ENCODE data around the gene NEURL1. TPM values are rescaled to one million over a fixed set of nuclear protein-coding genes. Genes with fewer than 3 reads are reported as not detected.

NEURL1 gene
- polyA plus RNA-seq, 1 experiment, result 0.58 TPM

- no peaks in the 10 kb centered on the region for H3K27me3 ChIP-seq (ENCODE audit: control insufficient read depth, insufficient read depth, low read length)
- H3K36me3 ChIP-seq (ENCODE audit: control insufficient read depth, insufficient read depth, low read length), result no peaks in the 10 kb centered on the region
- ChIA-PET CTCF (interaction anchor here (0.7 to 3.9 kb wide), 8 partner anchors 9 to 462 kb away, joined by 3 to 13 read pairs (median 3); no protein-coding TSS in a partner anchor), POLR2A (no interaction called here)
- TF ChIP-seq, protein P1, sequence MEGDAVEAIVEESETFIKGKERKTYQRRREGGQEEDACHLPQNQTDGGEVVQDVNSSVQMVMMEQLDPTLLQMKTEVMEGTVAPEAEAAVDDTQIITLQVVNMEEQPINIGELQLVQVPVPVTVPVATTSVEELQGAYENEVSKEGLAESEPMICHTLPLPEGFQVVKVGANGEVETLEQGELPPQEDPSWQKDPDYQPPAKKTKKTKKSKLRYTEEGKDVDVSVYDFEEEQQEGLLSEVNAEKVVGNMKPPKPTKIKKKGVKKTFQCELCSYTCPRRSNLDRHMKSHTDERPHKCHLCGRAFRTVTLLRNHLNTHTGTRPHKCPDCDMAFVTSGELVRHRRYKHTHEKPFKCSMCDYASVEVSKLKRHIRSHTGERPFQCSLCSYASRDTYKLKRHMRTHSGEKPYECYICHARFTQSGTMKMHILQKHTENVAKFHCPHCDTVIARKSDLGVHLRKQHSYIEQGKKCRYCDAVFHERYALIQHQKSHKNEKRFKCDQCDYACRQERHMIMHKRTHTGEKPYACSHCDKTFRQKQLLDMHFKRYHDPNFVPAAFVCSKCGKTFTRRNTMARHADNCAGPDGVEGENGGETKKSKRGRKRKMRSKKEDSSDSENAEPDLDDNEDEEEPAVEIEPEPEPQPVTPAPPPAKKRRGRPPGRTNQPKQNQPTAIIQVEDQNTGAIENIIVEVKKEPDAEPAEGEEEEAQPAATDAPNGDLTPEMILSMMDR (IDR thresholded peaks at IDR 0.05; ENCODE audit: insufficient read depth, low read depth, low read length), result no peak
- DNase-seq (ENCODE audit: low read depth), result no peak
- no peak overlapping the region for H3K4me3 ChIP-seq (ENCODE audit: low read depth, low read length)
Measured at GRCh38 chr10:103590060-103590459, 96.6 kb downstream of the NEURL1 start.

- Histone ChIP-seq H3K27me3 (ENCODE audit: control insufficient read depth, insufficient read depth, low read length) (no peaks in the 10 kb centered on the region), H3K4me3 (ENCODE audit: low read depth, low read length) (no peak overlapping the region), H3K36me3 (ENCODE audit: control insufficient read depth, insufficient read depth, low read length) (no peaks in the 10 kb centered on the region; the same call in 1 of the 2 replicates)
- DNase-seq (ENCODE audit: low read depth), result no peak
- TF ChIP-seq, protein P1 (IDR thresholded peaks at IDR 0.05; ENCODE audit: insufficient read depth, low read depth, low read length), result no peak
- CTCF ChIA-PET, result interaction anchor here (1.2 to 3.9 kb wide), 4 partner anchors 14 to 98 kb away, joined by 3 to 13 read pairs (median 5); no protein-coding TSS in a partner anchor
- POLR2A ChIA-PET, result no interaction called here
Measured at GRCh38 chr10:103590744-103591291, 97.3 kb downstream of the NEURL1 start.

DNA sequence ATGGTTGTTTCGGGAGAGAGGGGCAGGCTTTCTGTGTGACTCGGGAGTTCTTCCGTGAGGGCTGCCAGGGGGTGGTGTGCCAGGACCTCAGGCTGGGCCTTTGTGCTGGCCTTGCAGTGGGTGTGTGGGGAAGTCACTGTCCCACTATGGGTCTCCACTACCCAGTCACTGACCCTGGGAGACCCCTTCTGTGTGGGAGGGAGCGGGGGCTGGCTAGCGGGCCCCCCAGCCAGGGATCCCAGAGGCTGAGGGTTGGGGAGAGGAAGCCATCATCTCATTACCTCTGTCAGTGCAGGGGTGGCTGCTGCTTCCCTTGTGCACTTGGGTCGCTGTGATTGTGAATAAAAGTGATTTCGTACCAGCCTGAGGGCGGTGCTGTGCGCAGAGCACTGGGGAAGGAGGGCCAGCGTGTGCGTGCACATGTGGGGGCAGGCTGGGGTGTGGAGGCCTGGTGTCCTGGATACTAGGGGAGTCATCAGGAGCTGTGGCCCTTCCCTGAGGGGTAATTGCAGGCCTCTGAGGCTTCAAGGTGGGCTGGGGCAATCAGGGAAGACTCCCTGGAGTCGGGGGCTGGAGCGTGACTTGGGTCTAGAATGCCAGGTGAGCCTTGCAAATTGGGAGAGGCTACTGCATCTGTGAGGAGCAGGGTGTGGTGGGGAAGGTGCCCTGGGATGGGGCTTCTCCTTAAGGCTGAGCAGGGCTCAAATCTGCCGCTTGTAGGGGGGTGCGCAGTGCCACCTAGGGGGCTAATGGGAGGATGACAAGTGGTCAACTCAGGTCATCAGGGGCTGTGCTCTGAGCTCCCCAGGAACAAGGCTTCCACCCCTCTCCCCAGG lies 98.9 kb downstream of the NEURL1 start:
- TF ChIP-seq, protein P1 (IDR thresholded peaks at IDR 0.05; ENCODE audit: insufficient read depth, low read depth, low read length), result peak; percentile 76
- ChIA-PET POLR2A (no interaction called here), CTCF (interaction anchor here (0.5 to 5.5 kb wide), 11 partner anchors 16 to 366 kb away, joined by 3 to 39 read pairs (median 3); no protein-coding TSS in a partner anchor)
- H3K27me3 ChIP-seq (ENCODE audit: control insufficient read depth, insufficient read depth, low read length), result no peaks in the 10 kb centered on the region
- H3K36me3 ChIP-seq (ENCODE audit: control insufficient read depth, insufficient read depth, low read length), result peaks cover 1% of the 10 kb centered on the region; the same call in 1 of the 2 replicates
- no peak for DNase-seq (ENCODE audit: low read depth)
- no peak overlapping the region for H3K4me3 ChIP-seq (ENCODE audit: low read depth, low read length)

DNA sequence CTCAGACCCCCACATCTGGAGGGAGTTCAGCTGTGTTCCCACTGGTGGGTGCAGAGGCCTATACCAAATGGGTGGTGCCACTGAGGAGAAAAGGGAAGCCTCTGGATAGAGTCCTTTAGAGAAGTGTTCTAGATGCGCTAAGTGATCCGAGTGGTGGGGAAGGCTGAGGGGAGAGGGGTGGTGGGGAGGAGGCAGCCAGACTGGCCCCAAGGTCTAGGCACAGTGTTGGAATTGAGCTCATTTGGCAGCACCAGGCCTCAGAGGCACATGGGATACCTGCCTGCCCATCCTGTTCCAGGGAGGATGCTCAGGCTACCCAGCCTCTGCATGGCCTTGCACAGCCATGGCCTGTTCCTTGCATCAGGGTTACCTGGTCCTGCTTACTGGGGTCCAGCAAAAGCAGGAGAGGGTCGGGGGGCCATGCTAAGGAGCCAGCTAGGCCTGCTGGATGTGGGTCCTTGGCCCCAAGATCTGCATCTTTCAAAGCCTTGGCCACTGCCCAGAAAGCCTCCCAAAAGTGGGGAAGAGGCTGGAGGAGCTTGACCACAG lies 99.6 kb downstream of the NEURL1 start:
- TF ChIP-seq, protein P1 (IDR thresholded peaks at IDR 0.05; ENCODE audit: insufficient read depth, low read depth, low read length), result no peak
- DNase-seq (ENCODE audit: low read depth), result no peak
- Histone ChIP-seq H3K27me3 (ENCODE audit: control insufficient read depth, insufficient read depth, low read length) (no peaks in the 10 kb centered on the region), H3K4me3 (ENCODE audit: low read depth, low read length) (no peak overlapping the region), H3K36me3 (ENCODE audit: control insufficient read depth, insufficient read depth, low read length) (peaks cover 1% of the 10 kb centered on the region; the same call in 1 of the 2 replicates)
- POLR2A ChIA-PET, result no interaction called here
- CTCF ChIA-PET, result interaction anchor here (0.6 to 5.5 kb wide), 10 partner anchors 16 to 151 kb away, joined by 3 to 39 read pairs (median 4); no protein-coding TSS in a partner anchor
